H1 (cell line): Measurements from ENCODE around the gene ACOT2. TPM values are rescaled to one million over a fixed set of nuclear protein-coding genes. Genes with fewer than 3 reads are reported as not detected.

Experiments used
- CTCF ChIA-PET: fragments of 300-600 bp; sonication (Branson Sonifier 250); formaldehyde crosslinking; loops from one replicate; lab custom pipeline; 2021; ENCODE audit not compliant: partially characterized antibody; lab: Charles Lee
- POLR2A ChIA-PET: fragments of 300-600 bp; sonication (Branson Sonifier 250); formaldehyde crosslinking; loops from one replicate; lab custom pipeline; 2021; ENCODE audit warnings: inconsistent platforms; ENCODE audit not compliant: partially characterized antibody; lab: Charles Lee
- DNase-seq, 2 experiments: peaks; one replicate each; pipeline versions ENCODE4 v3.0.0 to v3.0.0-alpha.2; 2010 to 2022; ENCODE audit warnings: low spot score in 2 of 2, low read depth in 1 of 2, mixed read lengths in 1 of 2
- FAIRE-seq: peaks from 2 replicates; lab custom pipeline; 2011; peaks lifted over from hg19 to GRCh38; lab: Jason Lieb, UNC
- H2AFZ ChIP-seq: 2 replicates; pipeline ENCODE4 v1.8.1; 2012; ENCODE audit warnings: low read length, inconsistent platforms
- H2AK5ac ChIP-seq: 2 replicates; pipeline ENCODE4 v1.6.1; 2013; ENCODE audit warnings: low read depth, low read length
- H2BK120ac ChIP-seq: replicated peaks from 2 replicates; pipeline ENCODE3; 2013; ENCODE audit warnings: low read depth, low read length, inconsistent platforms
- H2BK12ac ChIP-seq: 2 replicates; pipeline ENCODE4 v1.6.1; 2013; ENCODE audit warnings: low read depth, low read length
- H2BK15ac ChIP-seq: 2 replicates; pipeline ENCODE4 v1.6.1; 2013; ENCODE audit warnings: low read length
- H2BK20ac ChIP-seq: 2 replicates; pipeline ENCODE4 v1.6.1; 2013; ENCODE audit warnings: low read length
- H2BK5ac ChIP-seq: 2 replicates; pipeline ENCODE4 v1.6.1; 2013; ENCODE audit warnings: low read depth, low read length
- H3K14ac ChIP-seq: 2 replicates; pipeline ENCODE4 v1.6.1; 2013; ENCODE audit warnings: inconsistent platforms; ENCODE audit not compliant: insufficient read length
- H3K18ac ChIP-seq: 2 replicates; pipeline ENCODE4 v1.6.1; 2013; ENCODE audit warnings: low read length; ENCODE audit errors: extremely low read depth
- H3K23ac ChIP-seq: 2 replicates; pipeline ENCODE4 v1.6.1; 2013; ENCODE audit warnings: inconsistent platforms; ENCODE audit not compliant: insufficient read length
- H3K23me2 ChIP-seq: 2 replicates; pipeline ENCODE4 v1.6.1; 2013; ENCODE audit warnings: low read depth, low read length
- H3K27ac ChIP-seq: 2 replicates; pipeline ENCODE4 v1.6.1; 2011; ENCODE audit warnings: low read depth, low read length, inconsistent platforms
- H3K27me3 ChIP-seq, 4 experiments: replicated peaks in 1 of 4; 1 replicate in 1 of 4; 2 replicates in 3 of 4; pipeline versions ENCODE4 v1.6.1 to v1.8.1; 2011 to 2013; ENCODE audit warnings: low read length in 3 of 4, mild to moderate bottlenecking in 3 of 4, inconsistent platforms in 2 of 4, mixed read lengths in 2 of 4, moderate library complexity in 1 of 4; ENCODE audit not compliant: control insufficient read depth in 3 of 4, insufficient read depth in 3 of 4; ENCODE audit errors: extremely low read depth in 1 of 4
- H3K36me3 ChIP-seq, 4 experiments: 2 replicates each; pipeline versions ENCODE4 v1.6.1 to v1.8.1; 2011 to 2013; ENCODE audit warnings: mild to moderate bottlenecking in 4 of 4, low read length in 3 of 4, moderate library complexity in 2 of 4, control low read depth in 1 of 4, inconsistent platforms in 1 of 4; ENCODE audit not compliant: insufficient read depth in 4 of 4, control insufficient read depth in 2 of 4
- H3K4ac ChIP-seq: replicated peaks from 2 replicates; pipeline ENCODE3; 2013; ENCODE audit warnings: low read length, low read depth, mixed read lengths, inconsistent platforms; ENCODE audit not compliant: insufficient read length
- H3K4me1 ChIP-seq, 4 experiments: replicated peaks in 1 of 4; 1 replicate in 1 of 4; 2 replicates in 3 of 4; pipeline versions ENCODE4 v1.6.1 to v1.8.1; 2011 to 2013; ENCODE audit warnings: low read length in 3 of 4, inconsistent platforms in 2 of 4, mixed read lengths in 1 of 4; ENCODE audit not compliant: insufficient read depth in 4 of 4, control insufficient read depth in 3 of 4
- H3K4me2 ChIP-seq, 2 experiments: 2 replicates each; pipeline versions ENCODE4 v1.6.1 to v1.8.1; 2011 to 2013; ENCODE audit warnings: low read depth in 2 of 2, low read length in 2 of 2, control low read depth in 1 of 2, inconsistent platforms in 1 of 2, mild to moderate bottlenecking in 1 of 2; ENCODE audit not compliant: insufficient read depth in 1 of 2
- H3K4me3 ChIP-seq, 4 experiments: fragments of 200-600, 300-600 bp in 1 of 4; sonication (generic), shearing (Covaris generic), sonication (Bioruptor Twin) in 1 of 4; 2 replicates each; pipeline versions ENCODE4 v1.5.1 to v1.8.1; 2011 to 2016; ENCODE audit warnings: low read length in 4 of 4, low read depth in 3 of 4, control low read depth in 2 of 4, inconsistent platforms in 2 of 4, mild to moderate bottlenecking in 2 of 4, mixed read lengths in 1 of 4, moderate library complexity in 1 of 4; ENCODE audit not compliant: insufficient read depth in 2 of 4; ENCODE audit errors: extremely low read depth in 1 of 4
- H3K56ac ChIP-seq: replicated peaks from 2 replicates; pipeline ENCODE3; 2013; ENCODE audit warnings: low read depth, mild to moderate bottlenecking, mixed read lengths, low read length, inconsistent platforms; ENCODE audit not compliant: insufficient read length
- H3K79me1 ChIP-seq: 2 replicates; pipeline ENCODE4 v1.6.1; 2013; ENCODE audit warnings: low read depth, low read length, control low read depth
- H3K79me2 ChIP-seq, 2 experiments: 2 replicates each; pipeline versions ENCODE4 v1.6.1 to v1.8.1; 2012 to 2013; ENCODE audit warnings: low read length in 2 of 2, mild to moderate bottlenecking in 2 of 2, inconsistent platforms in 1 of 2; ENCODE audit not compliant: insufficient read depth in 2 of 2, control insufficient read depth in 1 of 2
- H3K9ac ChIP-seq, 4 experiments: replicated peaks in 1 of 4; 1 replicate in 1 of 4; 2 replicates in 3 of 4; pipeline versions ENCODE4 v1.6.1 to v1.8.1; 2011 to 2013; ENCODE audit warnings: low read depth in 3 of 4, low read length in 3 of 4, control low read depth in 2 of 4, mild to moderate bottlenecking in 2 of 4, moderate library complexity in 2 of 4, inconsistent platforms in 1 of 4; ENCODE audit errors: extremely low read depth in 1 of 4
- H3K9me3 ChIP-seq, 2 experiments: 2 replicates each; pipeline versions ENCODE4 v1.6.1 to v1.8.1; 2012 to 2013; ENCODE audit warnings: mild to moderate bottlenecking in 2 of 2, moderate library complexity in 2 of 2, control low read depth in 1 of 2, inconsistent platforms in 1 of 2, low read depth in 1 of 2, low read length in 1 of 2, mixed read lengths in 1 of 2; ENCODE audit not compliant: insufficient read depth in 2 of 2
- H4K20me1 ChIP-seq, 2 experiments: replicated peaks in 1 of 2; 2 replicates each; pipeline versions ENCODE3 to v1.8.1; 2011 to 2013; ENCODE audit warnings: inconsistent platforms in 2 of 2, low read length in 2 of 2, mild to moderate bottlenecking in 1 of 2; ENCODE audit not compliant: insufficient read depth in 2 of 2, control insufficient read depth in 1 of 2
- H4K5ac ChIP-seq: 2 replicates; pipeline ENCODE4 v1.6.1; 2013; ENCODE audit warnings: low read length, low read depth, mixed read lengths, inconsistent platforms; ENCODE audit not compliant: insufficient read length
- H4K8ac ChIP-seq: 2 replicates; pipeline ENCODE4 v1.8.0; 2013; ENCODE audit warnings: mild to moderate bottlenecking, moderate library complexity, low read length, inconsistent platforms; ENCODE audit not compliant: insufficient read depth; ENCODE audit errors: extremely low read depth
- H4K91ac ChIP-seq: replicated peaks from 2 replicates; pipeline ENCODE3; 2013; ENCODE audit warnings: low read length, mixed read lengths, inconsistent platforms; ENCODE audit not compliant: insufficient read length
- EZH2 ChIP-seq: fragments of 200-600 bp; sonication (generic); IDR thresholded peaks from 2 replicates; pipeline ENCODE4 v1.7.1; 2012; ENCODE audit warnings: low read depth, mild to moderate bottlenecking, moderate library complexity, low read length, inconsistent platforms; ENCODE audit not compliant: severe bottlenecking
- RNF2 ChIP-seq: fragments of 200-900, 300-1000 bp; sonication (generic); IDR thresholded peaks from 2 replicates; pipeline ENCODE4 v1.7.1; 2016; ENCODE audit warnings: borderline replicate concordance, low read depth, mild to moderate bottlenecking, antibody characterized with exemption, low read length; ENCODE audit not compliant: poor library complexity, severe bottlenecking; ENCODE audit errors: missing control alignments
- SAP30 ChIP-seq: fragments of 300-600 bp; sonication (generic); IDR thresholded peaks from 2 replicates; pipeline ENCODE4 v1.7.1; 2012; ENCODE audit warnings: low read length, moderate library complexity, mild to moderate bottlenecking, inconsistent platforms; ENCODE audit not compliant: insufficient read depth, insufficient replicate concordance
- SIRT6 ChIP-seq: IDR thresholded peaks from one replicate; pipeline ENCODE4 v1.7.1; 2012; ENCODE audit warnings: low read length, inconsistent platforms
- ZNF274 ChIP-seq: IDR thresholded peaks from 2 replicates; pipeline ENCODE4 v1.7.0; 2012; ENCODE audit warnings: low read length, borderline replicate concordance; ENCODE audit errors: extremely low read depth
- WGBS, 2 experiments: shearing (Covaris generic) in 1 of 2; methylation state at CpG; one replicate each; pipeline versions ENCODE4 v1.1.6 to v1.1.7; 2013 to 2015; ENCODE audit warnings: low lambda C conversion rate in 2 of 2, mixed read lengths in 2 of 2, inconsistent platforms in 1 of 2, low coverage in 1 of 2, missing lambda C conversion rate in 1 of 2; ENCODE audit not compliant: insufficient replicate concordance in 2 of 2, insufficient coverage in 1 of 2, insufficient read length in 1 of 2; ENCODE audit errors: extremely low coverage in 1 of 2, missing lambda C conversion rate in 1 of 2; 5-methylcytosine and 5-hydroxymethylcytosine counted together
- polyA plus RNA-seq, 7 experiments: library from polyadenylated mRNA; depleted of rRNA in 3 of 7; stranded (reverse) in 5 of 7; unstranded in 2 of 7; fragments of >200 nt in 5 of 7; fragments of 200-250 nt in 2 of 7; gene quantifications; 1 replicate in 5 of 7; 2 replicates in 1 of 7; 4 replicates in 1 of 7; pipeline versions ENCODE4 v1.2.1 to v1.2.3, GENCODE V29; 2011 to 2013; ENCODE audit warnings: missing spikeins in 2 of 7, mixed read lengths in 2 of 7
- total RNA-seq: library from RNA; stranded (reverse); fragmentation: NEBNext Ultra II Directional; extraction: Animal tissue kit (Norgen Biotek cat#: 25700); gene quantifications from 2 replicates; pipeline ENCODE4 v1.2.1, GENCODE V29; 2021
- TF ChIP-seq, protein P1 (sequence below), 3 experiments: IDR thresholded peaks; 1 replicate in 2 of 3; 2 replicates in 1 of 3; pipeline versions ENCODE4 v1.5.1 to v1.6.1; 2011; ENCODE audit warnings: low read length in 3 of 3, mild to moderate bottlenecking in 3 of 3, inconsistent platforms in 2 of 3, low read depth in 1 of 3, moderate library complexity in 1 of 3; ENCODE audit not compliant: insufficient read depth in 1 of 3; ENCODE audit errors: control extremely low read depth in 1 of 3

The ACOT2 gene
- total and polyA plus RNA-seq, 2 of the 8 experiments (the other 6 are each of a cell fraction or from before 2014, with no cell fraction given) = 5.8 to 5.9 TPM

- no peak overlapping the region for H3K4ac ChIP-seq
- no peak overlapping the region for H3K4me2 ChIP-seq
- no peak overlapping the region for H3K9ac ChIP-seq
- H3K4me1 ChIP-seq = no peaks in the 10 kb centered on the region
- POLR2A ChIA-PET = no interaction called here
- H2BK15ac ChIP-seq = no peak overlapping the region
- FAIRE-seq = no peak
- no peak overlapping the region for H3K4me3 ChIP-seq
- no peaks in the 10 kb centered on the region for H4K20me1 ChIP-seq
- no peak overlapping the region for H3K56ac ChIP-seq
- H2BK12ac ChIP-seq = no peak overlapping the region
- H2AK5ac ChIP-seq = no peak overlapping the region
- peaks cover 0 to 5% (median 3%) of the 10 kb centered on the region in 4 experiments; a peak in 3 of 7 replicates for H3K27me3 ChIP-seq
- H3K18ac ChIP-seq = no peak overlapping the region
- TF ChIP-seq, protein P1, sequence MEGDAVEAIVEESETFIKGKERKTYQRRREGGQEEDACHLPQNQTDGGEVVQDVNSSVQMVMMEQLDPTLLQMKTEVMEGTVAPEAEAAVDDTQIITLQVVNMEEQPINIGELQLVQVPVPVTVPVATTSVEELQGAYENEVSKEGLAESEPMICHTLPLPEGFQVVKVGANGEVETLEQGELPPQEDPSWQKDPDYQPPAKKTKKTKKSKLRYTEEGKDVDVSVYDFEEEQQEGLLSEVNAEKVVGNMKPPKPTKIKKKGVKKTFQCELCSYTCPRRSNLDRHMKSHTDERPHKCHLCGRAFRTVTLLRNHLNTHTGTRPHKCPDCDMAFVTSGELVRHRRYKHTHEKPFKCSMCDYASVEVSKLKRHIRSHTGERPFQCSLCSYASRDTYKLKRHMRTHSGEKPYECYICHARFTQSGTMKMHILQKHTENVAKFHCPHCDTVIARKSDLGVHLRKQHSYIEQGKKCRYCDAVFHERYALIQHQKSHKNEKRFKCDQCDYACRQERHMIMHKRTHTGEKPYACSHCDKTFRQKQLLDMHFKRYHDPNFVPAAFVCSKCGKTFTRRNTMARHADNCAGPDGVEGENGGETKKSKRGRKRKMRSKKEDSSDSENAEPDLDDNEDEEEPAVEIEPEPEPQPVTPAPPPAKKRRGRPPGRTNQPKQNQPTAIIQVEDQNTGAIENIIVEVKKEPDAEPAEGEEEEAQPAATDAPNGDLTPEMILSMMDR (IDR thresholded peaks at IDR 0.05; ENCODE audit: control extremely low read depth in 1 of 3, insufficient read depth in 1 of 3, low read depth in 1 of 3, low read length in 3 of 3) = no peak
- TF ChIP-seq SAP30 (no peak), RNF2 (no peak), SIRT6 (no peak), ZNF274 (no peak), EZH2 (no peak)
- H2BK120ac ChIP-seq = no peak overlapping the region
- H3K27ac ChIP-seq = no peak overlapping the region
- H3K9me3 ChIP-seq = no peaks in the 10 kb centered on the region; a peak in 1 of 4 replicates
- no peaks in the 10 kb centered on the region for H3K79me1 ChIP-seq
- H2BK20ac ChIP-seq = no peak overlapping the region
- CTCF ChIA-PET = interaction anchor here (0.9 to 2.5 kb wide), 4 partner anchors 20 to 81 kb away, joined by 3 to 6 read pairs (median 4); partner anchors contain the start of gene ACOT2
- no peak overlapping the region for H3K14ac ChIP-seq
- 85% methylated on average over 1 of the region's 1 CpG; no CpG with 5 or more reads in 1 of the 2 experiments for WGBS, 2 experiments
- DNase-seq = no peak
- H3K23me2 ChIP-seq = peaks cover 9% of the 10 kb centered on the region; the same call in 1 of the 2 replicates
- no peak overlapping the region for H4K5ac ChIP-seq
- H3K79me2 ChIP-seq = no peaks in the 10 kb centered on the region
- H3K23ac ChIP-seq = no peak overlapping the region
- no peak overlapping the region for H2AFZ ChIP-seq
- no peaks in the 10 kb centered on the region for H3K36me3 ChIP-seq
- no peak overlapping the region for H4K8ac ChIP-seq
- no peak overlapping the region for H2BK5ac ChIP-seq
- H4K91ac ChIP-seq = no peak overlapping the region
Observed at GRCh38 chr14:73588695-73589094, 19.7 kb downstream of the ACOT2 start.
